PFSK-1 (cell line): ENCODE results near the gene TMEM220.

Source experiments
- FOXP2 ChIP-seq: optimal IDR thresholded peaks from 2 replicates; pipeline ENCODE3; 2011; ENCODE audit warnings: borderline replicate concordance, control low read depth, inconsistent platforms; ENCODE audit not compliant: insufficient read depth; ENCODE audit errors: extremely low read length, extremely low read depth
- POLR2AphosphoS5 ChIP-seq: IDR thresholded peaks from 2 replicates; pipeline ENCODE4 v1.6.1; 2012; ENCODE audit warnings: low read depth, mild to moderate bottlenecking, control low read depth, low read length, moderate library complexity
- REST ChIP-seq, 2 experiments: IDR thresholded peaks; 2 replicates each; pipeline versions ENCODE4 v1.6.1 to v1.8.0; 2011 to 2012; ENCODE audit warnings: low read depth in 2 of 2, low read length in 2 of 2, control low read depth in 1 of 2, inconsistent platforms in 1 of 2, mild to moderate bottlenecking in 1 of 2, moderate library complexity in 1 of 2; ENCODE audit not compliant: insufficient read depth in 1 of 2
- SIN3A ChIP-seq: IDR thresholded peaks from 2 replicates; pipeline ENCODE4 v1.6.1; 2012; ENCODE audit warnings: mild to moderate bottlenecking, low read length, moderate library complexity, borderline replicate concordance; ENCODE audit not compliant: insufficient read depth
- TAF1 ChIP-seq: IDR thresholded peaks from 2 replicates; pipeline ENCODE4 v1.6.1; 2012; ENCODE audit warnings: low read length, control low read depth, borderline replicate concordance; ENCODE audit not compliant: insufficient read depth

Gene TMEM220

GRCh38 chr17:10751563-10751962 is 21.7 kb upstream of the TMEM220 start:
- TF ChIP-seq TAF1 (no peak), SIN3A (no peak), FOXP2 (no peak), REST (IDR thresholded peaks at IDR 0.05; ENCODE audit: insufficient read depth in 1 of 2, low read depth in 2 of 2, low read length in 2 of 2) (no peak), POLR2AphosphoS5 (no peak)

- TF ChIP-seq FOXP2 (no peak), SIN3A (no peak), TAF1 (no peak), REST (IDR thresholded peaks at IDR 0.05; ENCODE audit: insufficient read depth in 1 of 2, low read depth in 2 of 2, low read length in 2 of 2) (no peak), POLR2AphosphoS5 (no peak)
These were observed 20.4 kb upstream of the TMEM220 start for GRCh38 chr17:10750210-10750609.

GRCh38 chr17:10748531-10749181 is 18.8 kb upstream of the TMEM220 start:
- TF ChIP-seq REST (IDR thresholded peaks at IDR 0.05; ENCODE audit: insufficient read depth in 1 of 2, low read depth in 2 of 2, low read length in 2 of 2) (no peak), SIN3A (no peak), FOXP2 (no peak), TAF1 (no peak)

GRCh38 chr17:10745231-10745630 is 15.4 kb upstream of the TMEM220 start:
- TF ChIP-seq POLR2AphosphoS5, result no peak
- TF ChIP-seq TAF1, result no peak
- no peak for TF ChIP-seq REST (IDR thresholded peaks at IDR 0.05; ENCODE audit: insufficient read depth in 1 of 2, low read depth in 2 of 2, low read length in 2 of 2)
- TF ChIP-seq FOXP2, result no peak

- TF ChIP-seq SIN3A, result no peak
- no peak for TF ChIP-seq REST (IDR thresholded peaks at IDR 0.05; ENCODE audit: insufficient read depth in 1 of 2, low read depth in 2 of 2, low read length in 2 of 2)
- TF ChIP-seq FOXP2, result no peak
- TF ChIP-seq TAF1, result no peak
- TF ChIP-seq POLR2AphosphoS5, result no peak
These were observed 14.7 kb upstream of the TMEM220 start for GRCh38 chr17:10744501-10745000.
